GM15510 (cell line): ENCODE data around the gene DENND4B.

Experiments
- POLR2A ChIP-seq: IDR thresholded peaks from 3 replicates; pipeline ENCODE4 v1.6.1; 2011; ENCODE audit warnings: borderline replicate concordance; ENCODE audit not compliant: insufficient read length; ENCODE audit errors: extremely low read depth

The DENND4B gene

DNA sequence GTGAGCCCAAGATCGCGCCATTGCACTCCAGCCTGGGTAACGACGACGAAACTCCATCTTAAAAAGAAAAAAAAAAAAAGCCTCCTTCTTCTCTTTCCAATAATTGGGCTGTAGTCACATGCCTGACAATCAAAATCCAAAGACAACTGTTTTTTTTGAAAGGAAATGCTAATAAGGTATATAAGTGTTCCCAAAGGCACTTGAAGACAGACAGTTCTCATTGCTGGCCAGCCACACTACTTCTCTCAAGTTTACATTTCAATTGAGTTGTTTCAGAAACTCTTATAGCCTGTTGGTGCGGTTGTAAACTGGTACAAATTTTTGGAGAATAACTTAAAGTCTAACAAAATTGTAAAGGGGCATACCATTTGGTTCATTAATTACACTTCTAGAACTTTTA lies 47.0 kb downstream of the DENND4B start:
- TF ChIP-seq POLR2A, result no peak

DNA sequence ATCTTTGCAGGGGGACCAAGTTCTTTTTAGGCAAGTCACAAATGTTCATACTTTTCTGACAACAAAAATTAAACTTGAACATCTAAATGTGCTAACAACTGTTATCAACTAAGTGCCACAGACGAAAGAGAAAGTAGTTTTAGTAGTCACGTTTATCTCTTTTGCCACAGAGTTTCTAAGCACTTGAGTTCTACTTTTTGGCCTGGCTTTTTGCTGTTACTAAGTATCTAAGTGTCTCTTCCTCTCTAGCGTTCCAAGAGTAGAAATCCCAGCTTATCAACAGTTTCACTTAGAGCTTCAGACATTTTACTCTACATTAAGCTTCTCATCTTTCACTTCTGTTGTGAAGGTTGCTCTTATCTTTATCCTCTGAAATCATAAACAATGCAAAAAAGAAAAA lies 58.0 kb downstream of the DENND4B start:
- no peak for TF ChIP-seq POLR2A

DNA sequence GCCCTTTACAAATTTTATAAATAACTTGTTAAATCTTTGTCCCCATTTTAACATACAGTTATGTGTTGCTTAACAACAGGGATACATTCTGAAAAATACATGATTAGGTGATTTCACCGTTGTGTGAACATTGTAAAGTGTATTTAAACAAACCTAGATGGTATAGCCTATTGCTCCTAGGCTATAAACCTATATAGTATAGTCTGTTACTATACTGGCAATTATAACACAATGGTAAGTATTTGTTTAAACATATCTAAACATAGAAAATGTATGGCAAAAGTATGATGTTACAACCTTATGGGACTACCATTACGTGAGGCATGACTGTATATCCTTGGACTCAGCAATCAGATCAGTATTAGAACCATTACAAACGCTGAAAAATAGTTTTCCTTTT lies 60.4 kb downstream of the DENND4B start:
- TF ChIP-seq POLR2A, result no peak

DNA sequence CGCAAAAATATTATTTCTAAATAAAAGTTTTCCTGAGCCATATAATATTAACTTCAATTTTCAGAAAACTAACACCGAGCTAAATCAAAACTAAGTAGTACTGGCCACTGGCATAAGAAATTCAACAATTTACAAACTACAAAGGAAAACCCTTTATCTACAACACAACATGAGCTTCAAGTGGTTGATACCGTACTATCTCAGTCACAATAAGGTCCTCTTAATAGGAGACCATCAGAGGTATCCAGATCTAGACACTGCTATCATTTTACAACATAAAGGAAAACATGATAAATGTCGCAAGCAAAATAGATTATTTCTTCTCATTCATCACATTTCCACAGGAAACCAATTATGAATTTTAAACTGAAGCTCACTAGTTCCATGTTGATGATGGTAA lies 63.3 kb downstream of the DENND4B start:
- TF ChIP-seq POLR2A, result no peak

DNA sequence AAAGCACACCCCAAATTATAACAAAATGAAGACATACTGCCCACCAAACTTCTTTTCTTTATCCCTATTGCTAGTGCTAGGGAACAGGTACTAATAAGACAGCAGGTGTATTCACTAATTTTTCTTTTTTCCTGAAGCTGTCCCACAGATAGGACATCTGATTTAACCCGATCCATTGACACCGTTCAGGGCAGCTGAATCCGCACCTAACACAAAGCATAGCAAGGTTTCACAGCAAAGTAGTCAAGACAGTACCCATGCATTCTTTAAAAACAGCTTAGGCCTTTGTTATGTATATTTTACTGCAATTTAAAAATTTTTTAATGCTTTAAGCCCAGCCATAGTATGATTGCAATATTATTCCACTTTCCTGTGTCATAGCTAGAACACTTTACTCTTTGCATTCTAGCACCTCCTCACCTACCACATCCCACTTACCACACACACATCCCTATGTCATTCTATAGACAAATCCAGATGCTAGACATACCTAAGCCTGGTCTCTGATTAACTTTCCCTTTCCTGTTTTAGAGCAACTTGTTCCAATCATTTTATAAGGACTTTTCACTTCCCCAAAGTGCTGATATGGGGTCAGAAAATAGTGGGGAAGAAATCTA lies 64.1 kb downstream of the DENND4B start:
- no peak for TF ChIP-seq POLR2A

DNA sequence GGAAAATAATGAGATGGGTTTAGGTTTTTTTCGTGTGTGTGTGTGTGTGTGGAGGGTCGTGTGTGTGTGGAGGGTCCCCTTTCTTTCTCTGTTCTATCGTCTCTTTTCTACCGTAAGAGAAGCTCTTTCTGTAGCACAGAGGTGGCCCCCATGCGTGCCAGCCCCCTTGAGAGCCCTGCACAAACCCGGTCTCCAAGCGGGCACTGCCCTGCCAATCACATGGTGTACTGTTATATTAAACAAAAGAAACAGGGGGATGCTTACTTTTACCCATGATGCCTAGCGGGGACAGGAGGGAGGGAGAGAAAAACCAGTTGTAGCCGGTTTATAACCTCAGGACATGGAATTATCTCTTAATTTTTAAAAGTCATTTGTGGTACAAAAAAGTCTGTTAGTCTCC lies 64.8 kb downstream of the DENND4B start:
- no peak for TF ChIP-seq POLR2A

DNA sequence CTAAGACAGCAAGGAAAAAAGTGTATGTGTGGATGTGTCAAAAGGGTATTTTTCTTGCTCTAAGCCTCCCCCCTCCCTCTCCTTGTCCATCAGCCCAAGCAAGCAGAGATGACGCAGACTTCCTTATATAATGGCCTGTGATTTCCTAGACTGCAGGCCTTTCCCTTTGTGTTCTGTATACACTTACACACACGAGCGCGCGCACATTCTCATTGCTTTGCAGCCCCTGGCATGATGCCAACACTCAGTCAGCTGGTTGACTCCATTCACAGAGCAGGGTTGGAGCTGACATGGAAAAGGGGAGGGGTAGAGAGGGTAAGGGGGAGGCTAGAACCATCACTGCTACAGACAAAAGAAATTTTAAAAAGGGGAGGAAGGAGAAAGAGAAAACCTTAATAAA lies 65.6 kb downstream of the DENND4B start:
- no peak for TF ChIP-seq POLR2A

DNA sequence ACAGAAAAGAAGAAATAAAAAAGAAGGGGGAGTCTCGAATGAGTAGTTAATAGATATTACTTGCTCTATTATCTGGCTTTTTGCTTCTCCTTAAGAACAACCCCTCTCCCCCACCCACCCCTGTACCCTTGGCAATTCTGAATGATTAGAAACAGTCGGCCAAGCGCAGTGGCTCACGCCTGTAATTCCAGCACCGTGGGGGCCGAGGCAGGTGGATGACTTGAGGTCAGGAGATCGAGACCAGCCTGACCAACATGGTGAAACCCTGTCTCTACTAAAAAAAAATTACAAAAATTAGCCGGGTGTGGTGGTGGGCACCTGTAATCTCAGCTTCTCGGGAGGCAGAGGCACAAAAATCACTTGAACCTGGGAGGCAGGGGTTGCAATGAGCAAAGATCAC lies 66.5 kb downstream of the DENND4B start:
- TF ChIP-seq POLR2A, result no peak
